Activated T-cell treated with anti-CD3 and anti-CD28 coated beads, Interleukin-2, amount 50 U/mL, for 24 hours (primary cell): Measurements from ENCODE around the gene SLC6A6.

Experiments
- DNase-seq: peaks from one replicate; pipeline ENCODE4 v3.0.0-alpha.2; 2020
- H3K27ac Mint-ChIP-seq: 2 replicates; pipeline ENCODE4 v1.8.0; 2020; ENCODE audit warnings: mild to moderate bottlenecking, mixed read lengths
- H3K27me3 Mint-ChIP-seq: 2 replicates; pipeline ENCODE4 v1.8.0; 2020; ENCODE audit warnings: mixed read lengths
- H3K36me3 Mint-ChIP-seq: 2 replicates; pipeline ENCODE4 v1.8.0; 2020; ENCODE audit warnings: low read depth, mixed read lengths
- H3K4me1 Mint-ChIP-seq: 2 replicates; pipeline ENCODE4 v1.8.0; 2020; ENCODE audit warnings: low read depth, mixed read lengths
- H3K4me3 Mint-ChIP-seq: 2 replicates; pipeline ENCODE4 v1.8.0; 2020; ENCODE audit warnings: mild to moderate bottlenecking, moderate library complexity, mixed read lengths
- H3K9me3 Mint-ChIP-seq: 2 replicates; pipeline ENCODE4 v1.8.0; 2020; ENCODE audit warnings: mixed read lengths

The SLC6A6 gene

GRCh38 chr3:14413381-14414071, 11.1 kb downstream of the SLC6A6 start:
- no peak for DNase-seq
- Mint-ChIP-seq H3K27ac (no peak overlapping the region), H3K4me1 (peaks cover 41% of the 10 kb centered on the region), H3K4me3 (no peak overlapping the region), H3K9me3 (no peaks in the 10 kb centered on the region), H3K27me3 (no peaks in the 10 kb centered on the region), H3K36me3 (peaks cover 78% of the 10 kb centered on the region)

- Mint-ChIP-seq H3K4me3 (no peak overlapping the region), H3K36me3 (peaks cover 84% of the 10 kb centered on the region), H3K27ac (peak overlapping the region; percentile 12), H3K9me3 (no peaks in the 10 kb centered on the region), H3K4me1 (peaks cover 29% of the 10 kb centered on the region), H3K27me3 (no peaks in the 10 kb centered on the region)
- no peak for DNase-seq
These were observed 12.5 kb downstream of the SLC6A6 start for GRCh38 chr3:14414846-14415464.

GRCh38 chr3:14415501-14415900, 13.1 kb downstream of the SLC6A6 start:
- Mint-ChIP-seq H3K4me3 (no peak overlapping the region), H3K36me3 (peaks cover 83% of the 10 kb centered on the region), H3K27ac (peak overlapping the region; percentile 47), H3K4me1 (peaks cover 24% of the 10 kb centered on the region), H3K27me3 (no peaks in the 10 kb centered on the region), H3K9me3 (no peaks in the 10 kb centered on the region)
- no peak for DNase-seq

GRCh38 chr3:14416453-14416852, 14.0 kb downstream of the SLC6A6 start:
- Mint-ChIP-seq H3K36me3 (peaks cover 83% of the 10 kb centered on the region), H3K27me3 (no peaks in the 10 kb centered on the region), H3K27ac (no peak overlapping the region), H3K9me3 (no peaks in the 10 kb centered on the region), H3K4me3 (no peak overlapping the region), H3K4me1 (peaks cover 19% of the 10 kb centered on the region)
- no peak for DNase-seq

GRCh38 chr3:14418296-14419250, 16.2 kb downstream of the SLC6A6 start:
- Mint-ChIP-seq H3K4me1 (peaks cover 34% of the 10 kb centered on the region), H3K9me3 (no peaks in the 10 kb centered on the region), H3K27ac (no peak overlapping the region), H3K27me3 (no peaks in the 10 kb centered on the region), H3K4me3 (no peak overlapping the region), H3K36me3 (peaks cover 89% of the 10 kb centered on the region)
- DNase-seq: no peak

GRCh38 chr3:14422016-14422963, 19.9 kb downstream of the SLC6A6 start:
- no peak for DNase-seq
- H3K9me3 Mint-ChIP-seq: no peaks in the 10 kb centered on the region
- H3K4me3 Mint-ChIP-seq: no peak overlapping the region
- peaks cover 63% of the 10 kb centered on the region for H3K4me1 Mint-ChIP-seq
- H3K36me3 Mint-ChIP-seq: peaks cover 83% of the 10 kb centered on the region
- no peaks in the 10 kb centered on the region for H3K27me3 Mint-ChIP-seq
- peak overlapping the region; percentile 90 for H3K27ac Mint-ChIP-seq

- H3K27me3 Mint-ChIP-seq: no peaks in the 10 kb centered on the region
- H3K27ac Mint-ChIP-seq: peak overlapping the region; percentile 90
- H3K4me3 Mint-ChIP-seq: peak overlapping the region; percentile 19
- peaks cover 75% of the 10 kb centered on the region for H3K36me3 Mint-ChIP-seq
- DNase-seq: no peak
- H3K4me1 Mint-ChIP-seq: peaks cover 73% of the 10 kb centered on the region
- no peaks in the 10 kb centered on the region for H3K9me3 Mint-ChIP-seq
These were observed 20.9 kb downstream of the SLC6A6 start for GRCh38 chr3:14423197-14423743.

GRCh38 chr3:14423963-14424362, 21.6 kb downstream of the SLC6A6 start:
- peaks cover 68% of the 10 kb centered on the region for H3K36me3 Mint-ChIP-seq
- no peaks in the 10 kb centered on the region for H3K27me3 Mint-ChIP-seq
- DNase-seq: no peak
- H3K4me1 Mint-ChIP-seq: peaks cover 80% of the 10 kb centered on the region
- H3K4me3 Mint-ChIP-seq: peak overlapping the region; percentile 51
- peak overlapping the region; percentile 90 for H3K27ac Mint-ChIP-seq
- no peaks in the 10 kb centered on the region for H3K9me3 Mint-ChIP-seq

GRCh38 chr3:14424711-14425580, 22.5 kb downstream of the SLC6A6 start:
- DNase-seq: no peak
- H3K27ac Mint-ChIP-seq: peak overlapping the region; percentile 90
- no peaks in the 10 kb centered on the region for H3K9me3 Mint-ChIP-seq
- no peaks in the 10 kb centered on the region for H3K27me3 Mint-ChIP-seq
- H3K36me3 Mint-ChIP-seq: peaks cover 63% of the 10 kb centered on the region
- peaks cover 90% of the 10 kb centered on the region for H3K4me1 Mint-ChIP-seq
- H3K4me3 Mint-ChIP-seq: peak overlapping the region; percentile 58

GRCh38 chr3:14425581-14426304, 23.3 kb downstream of the SLC6A6 start:
- H3K4me3 Mint-ChIP-seq: peak overlapping the region; percentile 58
- H3K9me3 Mint-ChIP-seq: no peaks in the 10 kb centered on the region
- peak overlapping the region; percentile 96 for H3K27ac Mint-ChIP-seq
- peaks cover 96% of the 10 kb centered on the region for H3K4me1 Mint-ChIP-seq
- H3K27me3 Mint-ChIP-seq: no peaks in the 10 kb centered on the region
- peaks cover 57% of the 10 kb centered on the region for H3K36me3 Mint-ChIP-seq
- DNase-seq: no peak

- H3K27me3 Mint-ChIP-seq: no peaks in the 10 kb centered on the region
- H3K4me1 Mint-ChIP-seq: peaks cover 100% of the 10 kb centered on the region
These were observed 23.9 kb downstream of the SLC6A6 start for GRCh38 chr3:14426305-14426620.

GRCh38 chr3:14428087-14429033, 26.0 kb downstream of the SLC6A6 start:
- Mint-ChIP-seq H3K27ac (peak overlapping the region; percentile 96), H3K4me1 (peaks cover 98% of the 10 kb centered on the region), H3K9me3 (no peaks in the 10 kb centered on the region), H3K4me3 (no peak overlapping the region), H3K27me3 (no peaks in the 10 kb centered on the region), H3K36me3 (peaks cover 41% of the 10 kb centered on the region)
- no peak for DNase-seq

More at GRCh38 chr3:14426305-14426620, 23.9 kb downstream of the SLC6A6 start:
- no peak for DNase-seq
- Mint-ChIP-seq H3K27ac (peak overlapping the region; percentile 96), H3K4me3 (peak overlapping the region; percentile 58), H3K9me3 (no peaks in the 10 kb centered on the region), H3K36me3 (peaks cover 51% of the 10 kb centered on the region)
